Measurements from ENCODE around the gene ACOT8. TPM values are rescaled to one million over a fixed set of nuclear protein-coding genes. Genes with fewer than 3 reads are reported as not detected.
"Not testable (repeated sequence)": the region's sequence is repeated elsewhere in the genome, so short reads cannot be mapped to it uniquely, and the experiment has no call there.

ACOT8 gene
- 10 to 100 TPM; 36.8 to 42.8 TPM for total RNA-seq

- peaks cover 32% of the 10 kb centered on the region for H3K4me1 ChIP-seq
- peak; percentile 96 to 100 (median 98) for DNase-seq
- peak; percentile 100 for ATAC-seq
- WGBS, 2 donors: 0 to 1% methylated on average over 14 to 35 of the region's 36 CpGs
- peak within 1 kb of the TSS; percentile 30 to 73 for H3K4me3 ChIP-seq
- no peaks in the 10 kb centered on the region for H3K36me3 ChIP-seq (replicated peaks in 1 of 2; ENCODE audit: insufficient read depth in 1 of 2, low read depth in 2 of 2)
- peak; percentile 50 to 81 (median 80) for TF ChIP-seq POLR2A (IDR thresholded peaks at IDR 0.05)
- TF ChIP-seq, protein P1, sequence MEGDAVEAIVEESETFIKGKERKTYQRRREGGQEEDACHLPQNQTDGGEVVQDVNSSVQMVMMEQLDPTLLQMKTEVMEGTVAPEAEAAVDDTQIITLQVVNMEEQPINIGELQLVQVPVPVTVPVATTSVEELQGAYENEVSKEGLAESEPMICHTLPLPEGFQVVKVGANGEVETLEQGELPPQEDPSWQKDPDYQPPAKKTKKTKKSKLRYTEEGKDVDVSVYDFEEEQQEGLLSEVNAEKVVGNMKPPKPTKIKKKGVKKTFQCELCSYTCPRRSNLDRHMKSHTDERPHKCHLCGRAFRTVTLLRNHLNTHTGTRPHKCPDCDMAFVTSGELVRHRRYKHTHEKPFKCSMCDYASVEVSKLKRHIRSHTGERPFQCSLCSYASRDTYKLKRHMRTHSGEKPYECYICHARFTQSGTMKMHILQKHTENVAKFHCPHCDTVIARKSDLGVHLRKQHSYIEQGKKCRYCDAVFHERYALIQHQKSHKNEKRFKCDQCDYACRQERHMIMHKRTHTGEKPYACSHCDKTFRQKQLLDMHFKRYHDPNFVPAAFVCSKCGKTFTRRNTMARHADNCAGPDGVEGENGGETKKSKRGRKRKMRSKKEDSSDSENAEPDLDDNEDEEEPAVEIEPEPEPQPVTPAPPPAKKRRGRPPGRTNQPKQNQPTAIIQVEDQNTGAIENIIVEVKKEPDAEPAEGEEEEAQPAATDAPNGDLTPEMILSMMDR (IDR thresholded peaks at IDR 0.05): no peak
- no peaks in the 10 kb centered on the region for H3K27me3 ChIP-seq
- H3K9me3 ChIP-seq: no peaks in the 10 kb centered on the region
- peak within 1 kb of the TSS; percentile 52 to 80 (median 70) for H3K27ac ChIP-seq
- intact Hi-C loops (cut with DNase I): no loop called here
Measured at GRCh38 chr20:45857114-45857881, at the start of gene ACOT8, which contains the start of gene ZSWIM3. TSS of gene ACOT8 (minus strand) at chr20:45857392. CDS start at chr20:45857315, 77 bp downstream. TSS of gene ZSWIM3 (plus strand) at chr20:45857614. CDS start at chr20:45857826, 212 bp downstream.

- 88 to 89% methylated on average over 6 to 8 of the region's 8 CpGs for WGBS, 2 donors
- H3K36me3 ChIP-seq (replicated peaks in 1 of 2; ENCODE audit: insufficient read depth in 1 of 2, low read depth in 2 of 2): peaks cover 0 to 15% of the 10 kb centered on the region in 2 donors
- no peak for TF ChIP-seq POLR2A (IDR thresholded peaks at IDR 0.05)
- TF ChIP-seq, protein P1 (IDR thresholded peaks at IDR 0.05): no peak
- H3K9me3 ChIP-seq: no peaks in the 10 kb centered on the region
- H3K4me1 ChIP-seq: no peaks in the 10 kb centered on the region
- ATAC-seq (no peak), DNase-seq (no peak)
- H3K27me3 ChIP-seq: no peaks in the 10 kb centered on the region
- no peak overlapping the region for H3K27ac ChIP-seq
- no peak overlapping the region for H3K4me3 ChIP-seq
- intact Hi-C loops (cut with DNase I): no loop called here
Measured at GRCh38 chr20:45905505-45906079, 48.4 kb upstream of the ACOT8 start.

DNA sequence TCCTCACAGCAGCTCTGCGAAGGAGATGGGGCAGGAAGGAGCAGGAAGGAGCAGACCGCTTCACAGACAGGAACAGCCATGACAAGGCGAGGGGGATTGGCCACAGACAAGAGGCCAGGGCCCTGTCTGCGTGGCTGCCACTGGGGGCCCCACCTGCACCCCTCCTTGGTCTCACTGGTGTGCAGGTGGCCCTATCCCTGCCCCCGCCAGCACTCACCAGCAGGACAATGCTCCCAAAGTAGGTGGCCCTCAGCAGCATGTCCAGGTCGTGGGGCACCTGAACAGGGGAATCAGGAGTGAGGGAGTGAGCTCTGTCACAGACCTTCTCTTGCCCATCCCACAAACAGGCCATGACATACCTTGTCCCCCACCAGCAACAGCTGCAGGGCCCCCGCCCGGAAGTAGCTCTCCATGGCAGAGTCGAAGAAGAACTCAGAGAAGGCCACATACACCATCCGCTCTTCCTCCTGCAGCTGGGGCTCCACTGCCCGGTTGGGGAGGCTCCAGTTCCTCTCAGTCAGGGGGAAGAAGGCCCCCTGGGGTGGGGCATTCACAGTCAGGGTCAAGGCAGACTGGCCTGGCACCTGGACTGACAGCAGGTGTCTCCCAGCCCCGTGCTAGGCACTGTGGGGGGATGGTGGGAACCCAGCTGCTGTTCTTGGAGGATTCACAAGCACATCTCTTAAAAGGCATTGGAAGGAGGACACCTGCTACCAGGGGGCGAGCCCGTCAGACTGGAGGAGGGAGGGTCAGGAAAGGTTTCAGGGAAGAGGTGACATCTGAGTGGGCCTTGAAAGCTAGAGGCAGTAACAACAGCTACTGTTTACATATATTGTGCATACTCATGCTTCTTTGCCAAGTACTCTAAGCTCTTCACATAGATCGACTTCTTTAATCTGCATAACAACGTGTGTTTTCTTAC is 47.7 kb upstream of the ACOT8 start:
- Histone ChIP-seq H3K9me3 (no peaks in the 10 kb centered on the region), H3K4me1 (no peaks in the 10 kb centered on the region), H3K36me3 (replicated peaks in 1 of 2; ENCODE audit: insufficient read depth in 1 of 2, low read depth in 2 of 2) (peaks cover 0 to 15% of the 10 kb centered on the region in 2 donors), H3K27ac (no peak overlapping the region), H3K27me3 (no peaks in the 10 kb centered on the region), H3K4me3 (no peak overlapping the region)
- ATAC-seq: no peak
- TF ChIP-seq POLR2A (IDR thresholded peaks at IDR 0.05): no peak
- TF ChIP-seq, protein P1 (IDR thresholded peaks at IDR 0.05): no peak
- 79 to 82% methylated on average over 7 to 16 of the region's 16 CpGs for WGBS, 2 donors
- no peak for DNase-seq
- intact Hi-C loops (cut with DNase I): no loop called here

DNA sequence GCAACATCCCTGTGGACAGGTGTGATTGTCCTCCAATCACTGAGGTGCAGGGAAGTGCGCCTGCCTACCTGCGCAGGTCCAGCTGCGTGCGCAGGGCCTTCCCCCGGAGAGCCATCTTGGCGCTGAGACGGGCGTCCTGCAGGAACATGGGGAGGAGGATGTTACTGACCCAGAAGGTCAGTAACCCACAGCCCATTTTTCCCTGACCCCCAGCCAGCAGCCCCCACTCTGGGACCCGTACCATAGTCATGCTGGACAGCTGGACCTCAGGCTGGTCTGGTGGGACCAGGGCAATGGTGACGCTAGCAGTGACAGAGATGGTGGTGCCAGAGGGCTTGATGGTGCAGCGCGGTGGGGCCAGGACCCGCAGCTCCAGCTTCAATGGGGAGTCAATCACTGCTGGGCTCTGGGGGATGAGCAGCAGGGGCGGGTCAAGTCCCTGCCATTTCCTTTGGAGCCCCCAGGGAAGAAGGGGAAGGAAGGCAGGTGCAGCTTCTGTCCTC is 45.1 kb upstream of the ACOT8 start:
- Histone ChIP-seq H3K27ac (no peak overlapping the region), H3K4me3 (no peak overlapping the region), H3K27me3 (no peaks in the 10 kb centered on the region), H3K4me1 (no peaks in the 10 kb centered on the region), H3K9me3 (no peaks in the 10 kb centered on the region), H3K36me3 (replicated peaks in 1 of 2; ENCODE audit: insufficient read depth in 1 of 2, low read depth in 2 of 2) (peaks cover 0 to 21% of the 10 kb centered on the region in 2 donors)
- ATAC-seq: no peak
- TF ChIP-seq POLR2A (IDR thresholded peaks at IDR 0.05): no peak
- TF ChIP-seq, protein P1 (IDR thresholded peaks at IDR 0.05): no peak
- intact Hi-C loops (cut with DNase I): no loop called here
- WGBS, 2 donors: 91 to 100% methylated on average over 9 to 14 of the region's 14 CpGs
- no peak for DNase-seq

- H3K4me1 ChIP-seq; H3K27ac ChIP-seq; ATAC-seq; H3K9me3 ChIP-seq; intact Hi-C loops (cut with DNase I); H3K4me3 ChIP-seq; H3K27me3 ChIP-seq; DNase-seq: not testable (repeated sequence)
- WGBS, 2 donors: 92 to 95% methylated on average over 6 of the region's 6 CpGs
- peaks cover 0 to 21% of the 10 kb centered on the region in 2 donors for H3K36me3 ChIP-seq (replicated peaks in 1 of 2; ENCODE audit: insufficient read depth in 1 of 2, low read depth in 2 of 2)
Measured at GRCh38 chr20:45901332-45901731, 44.1 kb upstream of the ACOT8 start.
